NCI-H2196 treated with DMSO at 0.1 percent for 48 hours (cell line): Measurements from ENCODE around the gene PCDHB3.
"Not testable (repeated sequence)": the region's sequence is repeated elsewhere in the genome, so short reads cannot be mapped to it uniquely, and the experiment has no call there.

Source experiments
- DNase-seq: peaks from one replicate; lab custom pipeline; 2025; ENCODE audit not compliant: unreplicated experiment; lab: John Stamatoyannopoulos, UW

The PCDHB3 gene

GRCh38 chr5:141100243-141100805, at the start of gene PCDHB3:
Gene PCDHB3, plus strand, starts transcription at chr5:141100473. Its CDS starts 177 bp downstream, at chr5:141100650.
- peak; percentile 67 for DNase-seq

GRCh38 chr5:141050622-141051520, 49.4 kb upstream of the PCDHB3 start, which contains the start of gene PCDHB1:
Gene PCDHB1, plus strand, starts transcription at chr5:141051374. Its CDS starts 97 bp downstream, at chr5:141051471.
- peak; percentile 13 for DNase-seq

DNA sequence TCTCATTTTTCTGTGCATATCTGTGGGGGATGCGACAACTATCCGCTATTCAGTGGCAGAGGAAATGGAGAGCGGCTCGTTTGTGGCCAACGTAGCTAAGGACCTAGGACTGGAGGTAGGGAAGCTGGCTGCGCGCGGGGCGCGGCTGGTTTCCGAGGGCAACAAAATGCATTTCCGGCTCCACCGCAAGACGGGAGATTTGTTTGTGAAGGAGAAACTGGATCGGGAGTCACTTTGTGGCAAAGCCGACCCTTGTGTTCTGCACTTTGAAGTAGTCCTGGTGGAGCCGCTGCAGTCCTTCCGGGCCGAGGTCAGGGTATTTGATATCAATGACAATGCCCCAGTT, 48.8 kb upstream of the PCDHB3 start:
- no peak for DNase-seq

DNA sequence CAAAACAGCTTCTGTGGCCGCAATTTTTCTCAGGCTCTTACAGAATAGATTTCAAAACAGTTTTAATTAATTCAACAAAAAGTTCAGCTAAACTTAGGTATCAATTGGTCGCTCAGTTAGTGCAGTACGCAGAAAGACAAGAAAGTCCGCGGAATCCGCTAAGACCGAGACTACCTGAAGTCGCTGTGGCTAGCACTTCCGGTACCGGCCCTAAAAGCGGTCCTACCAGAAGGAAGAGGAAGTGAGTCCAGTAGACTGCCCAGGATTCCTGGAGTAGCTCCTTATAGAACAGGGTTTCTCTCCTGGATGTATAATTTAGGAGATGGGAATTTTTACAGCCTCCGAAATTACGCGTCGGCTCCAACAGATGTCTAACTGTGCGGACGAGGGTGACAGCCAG, 22.4 kb upstream of the PCDHB3 start:
- DNase-seq, result no peak

GRCh38 chr5:141082228-141082627, 18.0 kb upstream of the PCDHB3 start:
- no peak for DNase-seq

- DNase-seq, result peak; percentile 64
Measured at GRCh38 chr5:141084487-141084989, 15.7 kb upstream of the PCDHB3 start.

DNA sequence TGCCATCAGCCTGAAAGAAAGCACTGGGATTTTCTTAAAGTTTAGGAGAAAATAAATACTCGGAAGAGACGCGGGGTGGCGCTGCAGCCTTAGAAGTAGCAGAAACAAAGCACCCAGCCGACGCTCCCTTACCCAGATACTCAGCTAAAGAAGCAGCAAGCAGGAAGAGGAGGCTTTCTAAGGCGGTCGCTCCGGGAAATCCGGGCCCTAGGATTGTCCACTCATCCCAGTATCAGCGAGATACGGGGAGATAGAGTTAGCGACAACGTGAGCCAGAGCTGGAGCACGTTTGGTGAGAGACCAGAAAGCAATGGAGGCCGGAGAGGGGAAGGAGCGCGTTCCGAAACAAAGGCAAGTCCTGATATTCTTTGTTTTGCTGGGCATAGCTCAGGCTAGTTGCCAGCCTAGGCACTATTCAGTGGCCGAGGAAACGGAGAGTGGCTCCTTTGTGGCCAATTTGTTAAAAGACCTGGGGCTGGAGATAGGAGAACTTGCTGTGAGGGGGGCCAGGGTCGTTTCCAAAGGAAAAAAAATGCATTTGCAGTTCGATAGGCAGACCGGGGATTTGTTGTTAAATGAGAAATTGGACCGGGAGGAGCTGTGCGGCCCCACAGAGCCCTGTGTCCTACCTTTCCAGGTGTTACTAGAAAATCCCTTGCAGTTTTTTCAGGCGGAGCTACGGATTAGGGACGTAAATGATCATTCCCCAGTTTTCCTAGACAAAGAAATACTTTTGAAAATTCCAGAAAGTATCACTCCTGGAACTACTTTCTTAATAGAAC, 5.6 kb upstream of the PCDHB3 start, which contains the start of gene PCDHB2:
Gene PCDHB2 (plus strand): TSS at position 135 of the 782 bp plus-strand sequence. CDS start 176 bp downstream, at position 311.
- no peak for DNase-seq

DNA sequence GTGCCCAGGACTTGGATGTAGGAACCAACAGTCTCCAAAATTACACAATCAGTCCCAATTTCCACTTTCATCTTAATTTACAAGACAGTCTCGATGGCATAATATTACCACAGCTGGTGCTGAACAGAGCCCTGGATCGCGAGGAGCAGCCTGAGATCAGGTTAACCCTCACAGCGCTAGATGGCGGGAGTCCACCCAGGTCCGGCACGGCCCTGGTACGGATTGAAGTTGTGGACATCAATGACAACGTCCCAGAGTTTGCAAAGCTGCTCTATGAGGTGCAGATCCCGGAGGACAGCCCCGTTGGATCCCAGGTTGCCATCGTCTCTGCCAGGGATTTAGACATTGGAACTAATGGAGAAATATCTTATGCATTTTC, 5.0 kb upstream of the PCDHB3 start:
- no peak for DNase-seq

DNA sequence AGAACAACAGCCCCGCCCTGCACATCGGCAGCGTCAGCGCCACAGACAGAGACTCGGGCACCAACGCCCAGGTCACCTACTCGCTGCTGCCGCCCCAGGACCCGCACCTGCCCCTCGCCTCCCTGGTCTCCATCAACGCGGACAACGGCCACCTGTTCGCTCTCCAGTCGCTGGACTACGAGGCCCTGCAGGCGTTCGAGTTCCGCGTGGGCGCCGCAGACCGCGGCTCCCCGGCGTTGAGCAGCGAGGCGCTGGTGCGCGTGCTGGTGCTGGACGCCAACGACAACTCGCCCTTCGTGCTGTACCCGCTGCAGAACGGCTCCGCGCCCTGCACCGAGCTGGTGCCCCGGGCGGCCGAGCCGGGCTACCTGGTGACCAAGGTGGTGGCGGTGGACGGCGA, 4.1 kb upstream of the PCDHB3 start:
- DNase-seq, result not testable (repeated sequence)

DNA sequence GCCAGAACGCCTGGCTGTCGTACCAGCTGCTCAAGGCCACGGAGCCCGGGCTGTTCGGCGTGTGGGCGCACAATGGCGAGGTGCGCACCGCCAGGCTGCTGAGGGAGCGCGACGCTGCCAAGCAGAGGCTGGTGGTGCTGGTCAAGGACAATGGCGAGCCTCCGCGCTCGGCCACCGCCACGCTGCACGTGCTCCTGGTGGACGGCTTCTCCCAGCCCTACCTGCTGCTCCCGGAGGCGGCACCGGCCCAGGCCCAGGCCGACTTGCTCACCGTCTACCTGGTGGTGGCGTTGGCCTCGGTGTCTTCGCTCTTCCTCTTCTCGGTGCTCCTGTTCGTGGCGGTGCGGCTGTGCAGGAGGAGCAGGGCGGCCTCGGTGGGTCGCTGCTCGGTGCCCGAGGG, 3.7 kb upstream of the PCDHB3 start:
- DNase-seq, result not testable (repeated sequence)

- DNase-seq, result no peak
Measured at GRCh38 chr5:141101059-141101458, 786 bp downstream of the PCDHB3 start.

DNA sequence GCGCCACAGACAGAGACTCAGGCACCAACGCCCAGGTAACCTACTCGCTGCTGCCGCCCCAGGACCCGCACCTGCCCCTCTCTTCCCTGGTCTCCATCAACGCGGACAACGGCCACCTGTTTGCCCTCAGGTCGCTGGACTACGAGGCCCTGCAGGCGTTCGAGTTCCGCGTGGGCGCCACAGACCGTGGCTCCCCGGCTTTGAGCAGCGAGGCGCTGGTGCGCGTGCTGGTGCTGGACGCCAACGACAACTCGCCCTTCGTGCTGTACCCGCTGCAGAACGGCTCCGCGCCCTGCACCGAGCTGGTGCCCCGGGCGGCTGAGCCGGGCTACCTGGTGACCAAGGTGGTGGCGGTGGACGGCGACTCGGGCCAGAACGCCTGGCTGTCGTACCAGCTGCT, 1.8 kb downstream of the PCDHB3 start:
- not testable (repeated sequence) for DNase-seq

GRCh38 chr5:141102471-141102870, 2.2 kb downstream of the PCDHB3 start:
- not testable (repeated sequence) for DNase-seq

- DNase-seq, result no peak
Measured at GRCh38 chr5:141105350-141105749, 5.1 kb downstream of the PCDHB3 start.

DNA sequence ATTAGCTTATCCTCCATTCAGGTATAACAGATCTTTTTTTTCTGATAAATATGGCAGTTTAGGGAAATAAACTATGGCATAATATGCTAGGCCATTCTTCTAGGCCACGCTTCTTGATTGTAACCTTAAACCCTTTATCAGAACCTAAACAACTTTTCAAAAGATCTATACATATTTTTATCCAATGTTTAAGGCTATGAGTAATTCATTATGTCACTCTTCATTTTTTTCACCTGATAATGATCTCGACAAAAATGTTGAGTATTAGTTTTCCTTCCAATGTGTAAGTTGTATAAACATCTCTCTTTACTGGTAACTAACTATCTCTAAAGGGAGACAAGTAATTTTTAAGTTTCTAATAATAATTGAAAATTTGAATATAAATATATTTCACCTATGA, 19.0 kb downstream of the PCDHB3 start:
- no peak for DNase-seq

DNA sequence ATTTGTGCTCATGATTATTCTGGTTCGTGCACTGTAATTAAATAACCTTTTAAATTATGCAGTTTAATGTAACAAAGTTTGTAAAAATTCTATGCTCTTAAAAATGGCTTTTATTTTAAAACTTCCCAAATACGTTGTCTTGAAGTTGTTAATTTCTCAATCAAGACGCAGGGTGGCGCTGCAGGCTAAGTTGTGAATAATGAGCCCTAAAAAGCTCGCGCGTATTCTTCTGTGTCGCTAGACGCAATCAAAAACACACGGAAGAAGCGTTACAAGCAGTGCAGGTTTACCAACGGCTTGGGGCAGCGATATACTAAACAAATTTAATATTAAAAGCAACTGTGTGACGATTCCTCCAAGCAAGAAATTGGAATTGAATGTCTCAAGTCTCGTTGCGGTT, 21.3 kb downstream of the PCDHB3 start, which contains the start of gene PCDHB4:
Gene PCDHB4 (plus strand): TSS at position 256 of the 400 bp plus-strand sequence. CDS start 181 bp downstream, outside the sequence.
- DNase-seq, result no peak

- no peak for DNase-seq
Measured at GRCh38 chr5:141121985-141122384, 21.7 kb downstream of the PCDHB3 start.

- not testable (repeated sequence) for DNase-seq
Measured at GRCh38 chr5:141123396-141124135, 23.3 kb downstream of the PCDHB3 start.

DNA sequence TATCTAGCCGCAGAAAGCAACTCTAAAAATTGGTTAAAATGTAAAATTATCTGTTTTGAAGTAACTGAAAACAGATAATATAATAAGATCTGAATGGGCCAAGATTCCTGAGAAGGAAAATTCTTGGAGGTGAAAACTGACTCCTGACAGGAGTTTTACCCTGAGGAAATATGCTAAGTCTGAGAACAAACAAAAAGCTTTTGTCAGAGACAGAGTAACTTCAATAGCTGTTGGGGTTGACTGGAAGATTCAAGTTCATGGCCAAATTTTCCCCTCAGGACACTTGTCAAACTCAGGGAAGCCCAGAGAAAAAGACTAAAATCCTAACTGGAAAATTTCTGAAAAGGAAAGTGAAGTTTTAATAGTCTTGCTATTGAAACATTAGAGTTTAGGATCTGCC, 27.0 kb downstream of the PCDHB3 start:
- no peak for DNase-seq

GRCh38 chr5:141135030-141135717, 34.9 kb downstream of the PCDHB3 start, which contains the start of gene PCDHB5:
Gene PCDHB5, plus strand, starts transcription at chr5:141135206. Its CDS starts 229 bp downstream, at chr5:141135435.
- no peak for DNase-seq
